ENCODE data around the gene USP35.

DNA sequence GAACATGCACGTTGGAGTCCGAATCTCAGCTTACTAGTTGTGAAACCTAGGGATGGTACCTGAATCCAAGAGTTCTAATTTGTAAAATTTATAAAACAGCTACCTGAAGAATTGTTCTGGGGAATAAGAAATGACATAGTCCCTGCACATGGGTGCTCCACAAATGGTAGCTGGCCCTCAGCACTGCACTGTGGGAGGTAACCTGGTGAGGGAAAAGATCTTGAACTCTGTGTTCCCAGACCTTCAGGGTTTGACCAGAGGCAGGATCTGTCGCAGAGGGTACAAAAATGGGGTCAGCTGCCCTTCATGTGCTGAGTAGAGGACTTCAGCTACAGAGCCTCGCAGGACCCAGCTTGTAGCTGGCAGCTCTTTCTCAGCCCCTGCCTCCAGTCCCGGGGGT lies 73.5 kb downstream of the USP35 start:
- TF ChIP-seq EZH2 (IDR thresholded peaks at IDR 0.05; ENCODE audit: borderline replicate concordance), result no peak
- TF ChIP-seq, protein P1, sequence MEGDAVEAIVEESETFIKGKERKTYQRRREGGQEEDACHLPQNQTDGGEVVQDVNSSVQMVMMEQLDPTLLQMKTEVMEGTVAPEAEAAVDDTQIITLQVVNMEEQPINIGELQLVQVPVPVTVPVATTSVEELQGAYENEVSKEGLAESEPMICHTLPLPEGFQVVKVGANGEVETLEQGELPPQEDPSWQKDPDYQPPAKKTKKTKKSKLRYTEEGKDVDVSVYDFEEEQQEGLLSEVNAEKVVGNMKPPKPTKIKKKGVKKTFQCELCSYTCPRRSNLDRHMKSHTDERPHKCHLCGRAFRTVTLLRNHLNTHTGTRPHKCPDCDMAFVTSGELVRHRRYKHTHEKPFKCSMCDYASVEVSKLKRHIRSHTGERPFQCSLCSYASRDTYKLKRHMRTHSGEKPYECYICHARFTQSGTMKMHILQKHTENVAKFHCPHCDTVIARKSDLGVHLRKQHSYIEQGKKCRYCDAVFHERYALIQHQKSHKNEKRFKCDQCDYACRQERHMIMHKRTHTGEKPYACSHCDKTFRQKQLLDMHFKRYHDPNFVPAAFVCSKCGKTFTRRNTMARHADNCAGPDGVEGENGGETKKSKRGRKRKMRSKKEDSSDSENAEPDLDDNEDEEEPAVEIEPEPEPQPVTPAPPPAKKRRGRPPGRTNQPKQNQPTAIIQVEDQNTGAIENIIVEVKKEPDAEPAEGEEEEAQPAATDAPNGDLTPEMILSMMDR (IDR thresholded peaks at IDR 0.05; ENCODE audit: poor library complexity), result no peak
- TF ChIP-seq EZH2phosphoT487 (IDR thresholded peaks at IDR 0.05; ENCODE audit: low read depth, severe bottlenecking, unreplicated experiment), result no peak

All from hepatocyte (in vitro differentiated cells).